ENCODE results near the gene GALNT7.
"Not testable (repeated sequence)": the region's sequence is repeated elsewhere in the genome, so short reads cannot be mapped to it uniquely, and the experiment has no call there.

The GALNT7 gene, protein sequence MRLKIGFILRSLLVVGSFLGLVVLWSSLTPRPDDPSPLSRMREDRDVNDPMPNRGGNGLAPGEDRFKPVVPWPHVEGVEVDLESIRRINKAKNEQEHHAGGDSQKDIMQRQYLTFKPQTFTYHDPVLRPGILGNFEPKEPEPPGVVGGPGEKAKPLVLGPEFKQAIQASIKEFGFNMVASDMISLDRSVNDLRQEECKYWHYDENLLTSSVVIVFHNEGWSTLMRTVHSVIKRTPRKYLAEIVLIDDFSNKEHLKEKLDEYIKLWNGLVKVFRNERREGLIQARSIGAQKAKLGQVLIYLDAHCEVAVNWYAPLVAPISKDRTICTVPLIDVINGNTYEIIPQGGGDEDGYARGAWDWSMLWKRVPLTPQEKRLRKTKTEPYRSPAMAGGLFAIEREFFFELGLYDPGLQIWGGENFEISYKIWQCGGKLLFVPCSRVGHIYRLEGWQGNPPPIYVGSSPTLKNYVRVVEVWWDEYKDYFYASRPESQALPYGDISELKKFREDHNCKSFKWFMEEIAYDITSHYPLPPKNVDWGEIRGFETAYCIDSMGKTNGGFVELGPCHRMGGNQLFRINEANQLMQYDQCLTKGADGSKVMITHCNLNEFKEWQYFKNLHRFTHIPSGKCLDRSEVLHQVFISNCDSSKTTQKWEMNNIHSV

DNA sequence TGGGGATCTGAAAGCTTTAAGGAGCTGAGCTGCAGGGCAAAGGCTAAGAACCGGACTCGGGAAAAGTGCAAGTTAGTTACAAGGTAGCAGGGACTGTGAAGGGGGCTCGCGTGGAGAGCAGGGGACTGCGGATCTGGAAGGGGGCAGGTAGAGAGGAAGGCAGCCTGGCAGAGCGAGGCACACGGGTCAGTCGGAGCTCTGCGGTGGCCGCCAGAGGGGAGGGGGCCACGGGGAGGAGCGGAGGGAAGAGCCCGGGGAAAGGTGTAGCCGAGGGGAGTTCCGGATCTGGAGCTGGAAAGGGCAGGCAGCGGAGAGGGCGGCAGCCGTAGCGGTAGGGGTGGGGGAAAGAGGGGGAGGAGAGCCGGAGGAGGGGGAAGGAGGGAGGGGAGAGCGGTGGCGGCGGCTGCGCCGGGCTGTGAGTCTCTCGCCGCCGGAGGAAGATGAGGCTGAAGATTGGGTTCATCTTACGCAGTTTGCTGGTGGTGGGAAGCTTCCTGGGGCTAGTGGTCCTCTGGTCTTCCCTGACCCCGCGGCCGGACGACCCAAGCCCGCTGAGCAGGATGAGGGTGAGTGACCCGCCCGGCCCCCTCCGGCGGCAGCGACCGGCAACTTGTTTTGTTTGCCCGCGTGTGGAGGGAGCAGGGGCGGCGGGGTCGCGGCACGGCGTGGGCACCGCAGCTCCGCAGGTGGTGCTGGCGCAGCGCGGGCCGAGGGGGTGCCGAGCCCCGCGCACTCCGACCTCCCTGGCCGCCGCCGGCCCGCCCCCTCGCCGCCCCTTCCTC, at the start of gene GALNT7:
GALNT7 (plus strand) TSS at position 416 of the 782 bp plus-strand sequence; CDS start at position 441, 25 bp downstream.
- peak; percentile 44 for DNase-seq (ENCODE audit: low read depth)

DNA sequence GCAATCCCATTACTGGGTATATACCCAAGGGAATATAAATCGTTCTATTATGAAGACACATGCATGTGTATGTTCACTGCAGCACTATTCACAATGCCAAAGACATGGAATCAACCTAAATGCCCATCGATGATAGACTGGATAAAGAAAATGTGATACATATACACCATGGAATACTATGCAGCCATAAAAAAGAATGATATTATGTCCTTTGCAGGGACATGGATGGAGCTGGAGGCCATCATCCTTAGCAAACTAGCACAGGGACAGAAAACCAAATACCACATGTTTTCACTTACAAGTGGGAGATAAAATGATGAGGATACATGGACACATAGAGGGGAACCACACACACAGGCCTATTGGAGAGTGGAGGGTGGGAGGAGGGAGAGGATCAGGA, 49.8 kb upstream of the GALNT7 start:
- DNase-seq (ENCODE audit: low read depth) = not testable (repeated sequence)

DNA sequence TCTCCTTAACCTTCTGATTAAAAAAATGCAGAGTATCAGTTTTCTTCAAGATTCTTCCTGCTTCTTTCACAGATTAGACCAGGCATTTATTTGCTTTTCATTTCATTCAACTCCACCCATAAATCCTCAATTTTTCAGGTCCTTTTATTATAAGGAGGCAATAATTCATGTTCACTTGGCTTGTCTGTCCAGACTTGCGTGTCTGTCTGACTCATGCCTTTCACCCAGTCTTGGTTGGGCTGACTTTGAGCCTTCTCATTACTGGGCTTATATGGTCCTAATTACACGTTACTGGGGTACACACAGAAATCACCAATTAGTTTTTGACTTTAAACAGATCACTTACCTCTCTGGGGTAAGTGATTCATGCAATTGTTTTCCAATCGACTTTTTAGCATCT, 48.8 kb upstream of the GALNT7 start:
- no peak for DNase-seq (ENCODE audit: low read depth)

DNA sequence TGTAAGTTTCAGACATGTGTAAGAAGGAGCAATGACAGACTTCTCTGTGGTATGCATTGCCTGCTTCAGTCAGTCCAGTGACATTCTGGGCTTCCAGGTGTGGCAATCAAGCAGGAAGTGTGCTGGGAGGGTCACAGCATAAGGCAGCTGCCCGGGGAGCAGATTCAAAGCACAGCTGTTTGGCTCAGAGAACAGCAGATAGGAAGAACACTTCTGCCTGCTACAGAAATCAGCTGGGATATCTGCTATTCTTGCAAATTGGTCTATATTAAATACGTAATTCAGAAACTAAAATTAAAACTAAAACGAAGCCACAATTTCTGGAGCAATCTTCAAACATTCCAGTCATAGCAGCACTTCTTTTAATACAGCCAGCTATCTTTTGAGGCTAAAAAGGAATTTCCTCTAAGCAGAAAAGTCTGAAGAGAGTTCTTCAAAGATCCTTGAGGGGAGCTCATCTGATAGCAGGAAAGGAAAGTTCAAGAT, 47.5 kb upstream of the GALNT7 start:
- no peak for DNase-seq (ENCODE audit: low read depth)

DNA sequence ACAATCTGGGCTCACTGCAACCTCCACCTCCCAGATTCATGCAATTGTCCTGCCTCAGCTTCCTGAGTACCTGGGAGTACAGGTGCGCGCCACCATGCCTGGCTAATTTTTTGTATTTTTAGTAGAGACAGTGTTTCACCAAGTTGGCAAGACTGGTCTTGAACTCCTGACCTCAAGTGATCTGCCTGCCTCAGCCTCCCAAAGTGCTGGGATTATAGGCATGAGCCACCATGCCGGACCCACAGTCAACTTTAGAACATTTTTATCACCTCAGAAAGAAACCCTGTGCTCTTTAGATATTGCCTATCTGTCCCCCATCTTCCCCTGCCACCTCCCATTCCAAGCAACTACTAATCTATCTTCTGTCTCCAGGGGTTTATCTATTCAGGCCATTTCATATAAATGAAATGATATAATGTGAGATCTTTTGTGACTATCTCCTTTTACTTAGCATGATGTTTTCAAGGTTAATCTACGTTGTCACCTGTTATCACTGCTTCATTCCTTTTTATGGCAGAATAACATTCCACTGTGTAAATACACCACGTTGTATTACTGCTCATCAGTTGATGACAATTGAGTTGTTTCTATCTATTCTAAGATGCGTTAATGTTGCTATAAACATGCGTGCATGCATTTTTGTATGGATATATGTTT, 44.3 kb upstream of the GALNT7 start:
- DNase-seq (ENCODE audit: low read depth) = no peak

DNA sequence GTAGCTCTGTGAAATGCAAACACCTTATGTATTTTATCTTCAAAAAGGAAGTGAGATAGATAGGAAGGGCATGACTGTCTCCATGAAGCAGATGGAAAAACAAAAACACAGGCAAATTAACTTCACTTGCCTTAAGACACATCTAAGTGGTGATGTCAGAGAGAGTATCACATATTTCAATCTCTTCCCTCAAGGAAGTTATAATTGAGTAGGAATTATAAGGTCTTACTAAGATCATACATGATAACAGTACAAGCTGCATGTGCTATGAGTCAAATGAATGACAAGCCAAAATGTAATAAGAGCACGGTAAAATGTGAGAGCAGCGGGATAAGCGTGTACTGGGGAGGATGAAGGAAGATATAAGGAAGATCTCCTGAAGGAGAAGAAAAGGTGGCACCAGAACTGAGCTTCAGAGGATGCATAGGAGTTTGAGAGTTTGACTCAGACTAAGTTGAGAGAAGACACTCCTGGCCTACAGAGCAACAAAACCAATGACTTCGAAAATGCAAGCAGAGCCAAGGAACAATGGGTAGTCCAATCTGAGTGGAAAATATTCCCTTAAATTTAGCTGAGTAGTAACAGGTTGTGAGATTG, 43.3 kb upstream of the GALNT7 start:
- no peak for DNase-seq (ENCODE audit: low read depth)

DNA sequence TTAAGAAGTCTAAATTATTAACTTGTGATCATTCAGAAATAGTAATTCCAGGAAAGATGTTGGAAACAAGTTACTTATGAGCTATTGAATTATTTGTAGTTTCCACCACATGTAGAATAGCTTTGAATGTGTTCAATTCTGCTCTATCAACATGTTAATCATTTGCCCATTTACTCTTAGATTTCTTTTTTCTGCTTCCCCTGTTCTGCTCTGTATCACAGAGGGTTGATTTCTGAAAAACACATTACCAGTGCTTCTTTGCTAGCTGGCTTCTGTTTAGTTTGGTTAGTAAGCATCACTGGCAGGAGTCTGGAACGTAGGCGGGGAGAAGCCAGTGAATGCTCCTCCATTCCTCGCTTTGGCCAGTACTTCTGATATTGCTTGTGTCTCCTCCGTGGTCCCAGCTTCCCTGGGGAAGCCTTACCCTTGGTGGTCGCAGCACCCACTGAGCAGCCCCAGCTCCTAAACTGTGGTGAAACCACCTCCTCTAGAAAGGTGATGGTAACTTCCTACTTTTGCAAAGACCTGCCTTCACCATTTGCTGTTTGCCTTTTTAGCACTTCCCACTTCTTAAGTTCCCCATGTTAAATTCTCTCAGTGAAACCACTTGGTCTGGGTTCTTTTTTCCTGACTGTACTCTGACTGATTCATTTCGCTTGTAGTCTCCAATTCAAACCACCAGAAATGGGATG, 40.3 kb upstream of the GALNT7 start:
- no peak for DNase-seq (ENCODE audit: low read depth)

DNA sequence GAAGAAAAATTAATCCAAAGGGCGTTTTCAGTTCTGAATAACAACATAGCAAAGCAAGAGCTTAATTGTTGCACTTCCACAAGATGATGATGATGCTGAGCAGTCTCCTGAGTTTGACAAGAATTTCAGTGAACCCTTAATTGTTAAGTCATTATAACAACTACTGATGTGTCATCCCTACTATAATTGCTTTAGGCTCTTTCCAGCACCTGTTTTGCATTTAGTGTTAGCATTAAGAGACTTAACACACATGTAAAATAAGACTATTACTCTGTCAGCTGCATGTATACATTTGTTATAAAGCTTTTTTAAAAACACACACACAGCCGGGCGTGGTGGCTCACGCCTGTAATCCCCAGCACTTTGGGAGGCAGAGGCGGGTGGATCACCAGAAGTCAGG, 37.9 kb upstream of the GALNT7 start:
- DNase-seq (ENCODE audit: low read depth) = no peak

DNA sequence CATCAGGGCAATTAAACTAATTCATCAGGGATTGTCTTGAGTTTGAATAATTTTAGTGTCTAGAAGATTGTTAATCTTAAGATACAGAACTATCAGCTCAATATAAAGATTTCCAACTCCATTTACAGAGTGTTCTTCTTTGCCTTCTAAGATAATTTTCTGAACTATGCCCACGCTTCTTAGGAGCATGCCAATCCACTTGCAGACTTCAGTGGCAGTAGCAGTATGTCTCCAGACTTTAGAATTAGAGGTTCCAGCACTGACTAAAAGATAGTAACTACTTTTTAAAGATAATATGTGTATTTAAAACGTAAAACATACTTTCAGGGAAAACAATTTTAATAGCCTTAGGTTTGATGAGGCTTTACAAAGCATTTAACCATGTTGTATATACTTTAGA, 34.2 kb upstream of the GALNT7 start:
- no peak for DNase-seq (ENCODE audit: low read depth)

DNA sequence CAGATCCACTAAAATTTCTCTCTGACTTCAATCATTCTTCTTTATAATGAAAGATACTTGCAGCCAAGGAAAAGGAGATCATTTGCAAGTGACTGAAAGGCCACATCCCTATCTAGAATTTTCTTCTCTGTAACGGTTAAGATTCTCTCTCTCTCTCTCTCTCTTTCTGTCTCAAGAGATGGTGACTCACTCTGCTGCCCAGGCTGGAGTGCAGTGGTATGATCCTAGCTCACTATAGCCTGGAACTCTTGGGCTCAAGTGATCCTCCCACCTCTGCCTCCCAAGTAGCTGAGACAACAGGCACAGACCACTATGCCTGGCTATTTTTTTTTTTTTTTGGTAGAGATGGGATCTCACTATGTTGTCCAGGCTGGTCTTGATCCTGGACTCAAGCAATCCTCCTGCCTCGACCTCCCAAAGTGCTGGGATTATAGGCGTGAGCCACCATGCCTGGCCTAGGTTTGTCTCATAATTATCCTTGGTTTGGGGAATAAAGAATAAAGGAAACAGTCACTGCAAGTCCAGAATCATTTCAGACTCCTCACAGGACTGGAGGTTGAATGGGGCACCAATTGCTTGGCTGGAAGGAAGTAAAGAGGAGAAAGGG, 33.3 kb upstream of the GALNT7 start:
- DNase-seq (ENCODE audit: low read depth) = no peak

DNA sequence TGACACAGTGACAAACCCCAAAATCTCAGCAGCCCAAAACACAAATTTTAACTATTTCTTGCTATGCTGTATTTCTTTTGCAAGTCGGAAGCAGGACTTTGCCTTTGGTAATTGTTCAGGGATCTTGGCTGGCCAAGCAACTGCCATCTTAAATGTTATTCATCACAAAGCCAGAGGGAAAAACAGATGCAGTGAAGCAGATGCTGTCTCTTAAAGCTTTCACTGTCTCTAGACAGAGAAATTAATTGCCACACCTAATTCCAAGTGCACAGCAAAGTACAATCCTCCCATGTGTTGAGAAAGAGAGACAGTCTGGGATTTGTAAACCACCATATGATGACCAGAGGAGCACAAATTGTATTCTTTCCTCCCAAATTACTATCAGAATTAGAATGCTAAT, 30.0 kb upstream of the GALNT7 start:
- DNase-seq (ENCODE audit: low read depth) = no peak

DNA sequence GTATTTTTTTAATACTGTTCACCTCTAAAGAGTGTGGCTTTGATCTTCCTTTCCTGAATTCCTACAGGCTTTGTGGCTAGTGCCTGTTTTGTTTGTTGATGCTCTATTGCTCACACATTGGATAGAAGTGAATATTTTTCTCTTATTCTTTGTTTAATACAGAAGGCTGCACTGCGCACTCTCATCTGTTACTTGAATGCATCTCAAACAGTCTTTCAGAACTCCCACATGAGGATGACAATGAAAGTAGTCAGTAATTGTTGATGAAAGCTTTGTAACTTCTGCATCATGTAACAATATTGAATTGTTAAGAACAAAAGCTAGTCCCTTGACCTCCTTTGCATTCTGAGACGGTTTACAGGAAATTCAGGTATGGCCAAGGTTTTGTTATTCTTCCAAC, 29.1 kb upstream of the GALNT7 start:
- DNase-seq (ENCODE audit: low read depth) = no peak

DNA sequence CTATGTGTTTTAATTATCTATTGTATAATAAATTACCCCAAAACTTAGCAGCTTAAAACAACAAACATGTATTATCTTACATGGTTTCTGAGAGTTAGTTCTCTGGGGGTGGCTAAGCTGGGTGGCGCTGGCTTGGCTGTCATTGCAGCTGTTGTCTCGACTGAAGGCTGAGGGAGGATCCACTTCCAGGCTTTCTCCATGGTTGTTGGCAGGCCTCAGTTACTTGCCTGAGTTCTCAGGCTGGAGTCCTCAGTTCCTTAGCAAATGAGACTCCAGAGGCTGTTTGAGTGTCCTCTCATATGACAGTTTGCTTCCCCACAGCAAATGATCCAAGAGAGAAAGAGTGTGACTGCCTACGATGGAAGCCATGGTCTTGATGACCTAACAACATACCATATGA, 23.5 kb upstream of the GALNT7 start:
- DNase-seq (ENCODE audit: low read depth) = no peak

DNA sequence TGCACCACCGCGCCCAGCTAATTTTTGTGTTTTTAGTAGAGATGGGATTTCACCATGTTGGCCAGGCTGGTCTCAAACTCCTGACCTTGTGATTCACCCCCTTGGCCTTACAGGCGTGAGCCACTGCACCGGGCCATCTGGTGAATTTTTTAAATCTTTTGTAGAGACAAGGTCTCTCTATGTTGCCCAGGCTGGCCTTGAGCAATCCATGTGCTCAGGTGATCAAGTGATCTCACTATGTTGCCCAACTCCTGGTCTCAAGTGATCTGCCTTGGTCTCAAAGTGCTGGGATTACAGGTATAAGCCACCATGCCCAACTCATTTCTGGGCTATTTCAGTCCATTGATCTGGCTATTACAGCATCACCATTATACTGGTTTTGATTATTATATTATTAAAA, 22.2 kb upstream of the GALNT7 start:
- no peak for DNase-seq (ENCODE audit: low read depth)

DNA sequence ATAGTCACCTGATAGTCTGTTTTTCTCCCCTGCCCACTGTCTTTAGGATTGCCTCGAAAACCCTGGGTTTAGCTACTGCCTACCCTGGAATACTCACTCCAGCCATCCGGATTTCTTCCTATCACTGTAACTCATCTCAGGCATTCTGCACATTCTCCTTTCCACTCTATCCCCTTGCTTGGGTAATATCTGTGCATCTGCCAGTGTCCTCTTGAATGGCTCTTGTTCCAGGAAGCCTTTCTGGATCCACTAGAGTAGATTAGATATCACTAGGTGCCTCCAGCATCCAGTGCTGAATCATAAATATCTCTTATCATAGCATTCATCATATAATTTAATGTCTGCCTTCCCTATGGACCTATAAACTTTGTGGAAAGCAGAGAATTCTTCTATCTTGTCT, 17.1 kb upstream of the GALNT7 start:
- DNase-seq (ENCODE audit: low read depth) = no peak

DNA sequence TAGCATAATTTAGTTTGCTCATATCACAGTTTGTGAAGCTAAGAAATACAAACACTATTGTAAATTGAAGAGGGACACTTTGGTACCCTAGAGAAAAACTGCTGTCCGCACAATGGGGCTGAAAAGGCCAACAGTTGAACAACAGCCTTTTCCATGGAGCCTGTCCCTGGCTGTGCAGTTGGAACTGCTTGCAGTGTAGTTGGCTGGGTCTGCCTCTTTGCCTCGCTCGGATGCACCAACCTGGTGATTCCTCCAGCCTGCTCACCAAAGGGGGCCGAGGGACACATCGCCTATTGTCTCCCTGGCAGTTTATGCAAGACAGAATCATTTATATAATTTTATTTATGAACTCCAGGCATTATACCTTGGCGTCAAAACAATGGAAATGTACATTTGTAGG, 16.5 kb upstream of the GALNT7 start:
- no peak for DNase-seq (ENCODE audit: low read depth)

DNA sequence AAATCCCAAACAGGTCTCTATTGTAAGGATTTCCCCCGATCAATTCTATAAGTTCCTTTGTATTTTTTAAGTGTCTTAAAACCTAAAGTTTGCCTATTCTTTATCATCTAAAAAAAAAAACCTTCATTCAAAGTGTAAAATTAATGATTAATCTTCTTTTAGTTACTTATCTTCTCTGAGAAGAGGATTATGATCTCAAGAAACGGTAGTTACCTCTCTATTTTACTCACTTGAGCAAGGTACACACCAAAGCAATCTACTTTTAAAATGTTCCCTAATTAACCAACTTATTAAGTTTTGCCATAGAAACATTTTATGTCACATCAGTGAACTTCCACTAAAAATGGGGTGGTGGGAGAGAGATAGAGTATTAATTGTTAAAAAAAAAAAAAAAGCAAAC, 15.2 kb upstream of the GALNT7 start:
- no peak for DNase-seq (ENCODE audit: low read depth)

DNA sequence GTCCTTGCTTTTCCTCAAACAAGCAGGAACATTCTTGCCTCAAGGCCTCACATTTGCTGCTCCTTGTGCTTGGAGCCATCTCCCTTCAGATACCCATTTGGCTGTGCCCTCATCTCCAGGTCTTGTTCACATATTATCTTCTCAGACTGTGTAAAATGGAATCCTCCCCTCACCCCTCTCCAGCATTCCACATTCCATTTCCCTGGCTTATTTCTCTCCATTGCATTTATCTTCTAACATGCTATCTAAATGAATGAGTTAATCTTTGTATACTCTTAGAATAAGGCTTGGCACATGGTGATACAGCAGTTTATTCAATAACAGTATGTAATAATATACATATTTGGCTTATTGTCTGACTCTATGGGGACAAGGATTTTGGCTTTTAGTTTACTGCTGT, 8.8 kb upstream of the GALNT7 start:
- DNase-seq (ENCODE audit: low read depth) = no peak

DNA sequence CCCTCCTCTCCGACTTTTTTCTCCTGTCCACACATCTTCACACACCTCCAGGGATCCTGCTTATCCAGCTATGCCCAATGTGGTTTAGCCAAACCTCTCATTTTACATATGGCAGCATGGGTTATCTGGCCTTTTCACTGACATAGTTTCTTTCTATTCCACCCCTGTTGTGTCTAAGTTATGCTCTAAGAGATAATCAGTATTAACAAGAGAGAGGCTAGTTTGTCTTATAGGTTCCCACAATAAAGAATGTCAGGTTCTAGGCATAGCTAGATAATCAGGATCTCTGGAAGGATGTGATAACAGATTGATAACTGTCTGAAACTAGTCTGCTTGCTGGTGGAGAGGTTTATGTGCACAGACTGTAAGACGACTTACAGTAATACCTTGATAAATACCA, 7.7 kb upstream of the GALNT7 start:
- DNase-seq (ENCODE audit: low read depth) = no peak

DNA sequence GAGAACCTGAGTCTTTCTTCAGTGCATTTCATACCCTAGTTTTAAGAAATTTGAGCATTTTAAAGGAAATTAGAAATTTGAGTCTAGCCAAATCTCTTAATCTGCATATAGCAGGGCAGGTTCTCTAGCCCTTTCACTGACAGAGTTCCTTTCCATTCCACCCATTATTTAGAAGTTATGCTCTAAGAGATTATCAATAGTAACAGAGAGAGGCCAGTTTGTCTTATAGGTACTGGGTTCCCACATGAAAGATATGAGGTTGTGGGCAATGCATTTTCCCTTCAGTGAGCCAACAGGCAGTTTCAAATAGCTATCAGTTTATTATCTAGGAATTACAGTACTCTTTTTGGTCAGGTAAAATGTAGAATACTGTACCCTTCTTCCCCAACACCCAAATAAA, 7.3 kb upstream of the GALNT7 start:
- DNase-seq (ENCODE audit: low read depth) = no peak

DNA sequence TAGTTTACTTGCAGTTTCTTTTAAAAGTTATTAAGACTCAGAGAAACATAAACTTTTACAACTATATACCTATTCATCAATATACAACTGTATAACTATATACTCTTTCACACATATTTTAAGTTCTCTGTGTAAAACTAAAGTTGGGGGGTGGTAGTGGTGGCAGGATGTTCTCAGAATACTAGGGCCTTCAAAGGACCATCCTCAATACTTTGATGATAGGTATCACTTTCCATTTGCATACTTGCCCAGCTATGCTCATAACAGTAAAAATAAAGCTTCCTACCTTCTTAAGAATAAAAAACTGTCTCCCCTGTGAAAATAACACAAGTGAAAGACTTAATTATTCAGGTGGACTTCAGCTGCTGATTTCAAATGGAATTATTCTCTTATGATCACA, 2.9 kb upstream of the GALNT7 start:
- DNase-seq (ENCODE audit: low read depth) = no peak
